Muscle of back (tissue), 11 donors: ENCODE measurements around the gene NEXN. TPM values are rescaled to one million over a fixed set of nuclear protein-coding genes. Genes with fewer than 3 reads are reported as not detected.
"Not testable (repeated sequence)": the region's sequence is repeated elsewhere in the genome, so short reads cannot be mapped to it uniquely, and the experiment has no call there.

Source experiments
- DNase-seq, 3 donors: peaks; one replicate each; pipeline versions ENCODE4 v3.0.0 to v3.0.0-alpha.2; 2013
- polyA plus RNA-seq, 10 donors: library from polyadenylated mRNA; unstranded; fragments of 120-200 nt; gene quantifications; one replicate each; pipeline ENCODE4 v1.2.1, GENCODE V29; 2013; ENCODE audit not compliant: insufficient read length in 10 of 10

Gene NEXN
- polyA plus RNA-seq, 10 donors, result 156 to 388 (median 225) TPM

DNA sequence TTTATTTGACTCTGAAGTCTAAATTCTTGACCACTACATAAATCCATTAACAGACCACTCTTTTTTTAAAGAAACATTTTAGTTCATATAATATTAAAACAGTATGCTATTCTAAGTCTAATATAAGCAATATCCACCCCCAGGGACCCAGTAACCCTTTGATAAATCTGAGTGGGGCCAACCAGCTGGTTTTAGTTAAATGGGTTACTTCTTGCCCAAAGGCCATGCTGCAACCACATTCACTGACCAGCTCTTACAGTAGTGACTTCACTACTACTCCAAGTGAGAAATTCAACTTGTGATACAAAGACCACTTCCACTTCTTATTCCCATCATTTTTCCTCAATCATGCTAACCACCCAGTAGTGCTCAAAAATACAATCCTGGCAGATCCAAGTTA, 70.0 kb downstream of the NEXN start:
- no peak for DNase-seq

DNA sequence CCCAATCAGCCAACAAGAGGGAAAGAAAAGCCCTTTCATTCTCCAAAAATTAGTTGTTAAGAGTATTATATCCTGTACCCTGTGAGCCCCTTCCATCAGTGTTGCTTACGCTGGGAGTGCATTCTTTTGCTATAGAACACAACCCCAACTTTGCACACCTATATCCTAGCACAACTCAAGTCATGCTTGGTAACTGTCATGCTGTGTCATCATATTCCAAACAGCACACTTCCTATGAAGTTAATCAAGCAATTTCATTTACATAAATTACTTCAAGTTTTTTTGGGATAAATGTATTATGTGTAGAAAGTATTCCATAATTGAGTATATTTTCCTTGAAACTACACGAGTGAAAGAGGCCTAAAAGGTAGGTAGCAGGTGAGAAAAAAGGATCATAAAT, 70.4 kb downstream of the NEXN start:
- no peak for DNase-seq

DNA sequence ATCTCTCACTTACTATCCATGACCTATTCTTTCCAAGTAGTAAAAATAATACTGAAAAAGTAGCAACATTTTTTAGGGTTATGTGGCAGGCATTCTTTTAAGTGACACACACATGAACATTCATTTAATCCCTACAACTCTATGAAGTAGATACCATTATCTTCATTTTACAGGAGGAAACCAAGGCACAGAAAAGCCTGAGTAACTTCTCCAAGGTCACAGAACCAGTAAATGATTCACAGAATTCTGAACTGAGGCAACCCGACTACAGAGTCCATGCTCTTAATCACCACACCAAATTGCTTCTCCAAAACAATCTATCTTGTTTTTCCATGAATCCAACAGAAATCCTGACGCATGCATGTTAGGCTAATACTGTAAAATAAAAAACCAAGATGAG, 73.0 kb downstream of the NEXN start:
- DNase-seq, result no peak

DNA sequence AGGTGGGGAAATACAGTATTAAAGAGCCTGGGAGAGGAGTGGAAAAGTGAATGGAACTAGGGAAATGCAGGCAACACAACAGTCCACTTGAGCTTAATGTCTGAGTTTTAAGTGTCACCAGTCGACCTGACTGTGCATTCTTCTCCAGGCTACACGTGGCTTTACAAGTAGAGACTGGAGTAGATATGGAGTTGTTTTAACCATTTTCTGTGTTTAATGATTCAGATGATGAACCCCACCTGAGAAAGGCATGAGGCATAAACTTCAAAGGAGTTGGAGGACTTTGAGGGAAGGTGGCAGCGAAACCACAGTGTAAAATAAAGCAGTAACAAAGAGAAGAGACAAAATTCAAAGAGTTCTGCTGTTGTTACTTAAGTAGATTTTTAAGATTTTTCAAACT, 77.9 kb downstream of the NEXN start:
- DNase-seq, result no peak

DNA sequence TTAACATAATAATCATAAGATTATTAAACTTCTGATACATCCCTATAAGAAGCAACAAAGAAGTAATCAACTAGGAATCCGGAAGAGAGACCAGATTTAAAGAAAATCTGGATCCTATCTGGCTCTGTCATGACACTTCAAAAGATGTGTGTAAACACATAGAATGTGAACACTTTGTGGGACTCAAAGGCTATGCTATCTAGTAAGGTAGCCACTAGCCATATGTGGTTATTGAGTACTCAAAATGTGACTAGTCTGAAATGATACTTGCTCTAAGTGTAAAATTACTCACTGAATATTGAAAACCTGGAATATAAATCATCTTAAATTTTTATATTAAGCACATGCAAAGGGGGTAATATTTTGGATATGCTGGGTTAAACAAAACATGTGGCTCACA, 81.8 kb downstream of the NEXN start:
- no peak for DNase-seq

DNA sequence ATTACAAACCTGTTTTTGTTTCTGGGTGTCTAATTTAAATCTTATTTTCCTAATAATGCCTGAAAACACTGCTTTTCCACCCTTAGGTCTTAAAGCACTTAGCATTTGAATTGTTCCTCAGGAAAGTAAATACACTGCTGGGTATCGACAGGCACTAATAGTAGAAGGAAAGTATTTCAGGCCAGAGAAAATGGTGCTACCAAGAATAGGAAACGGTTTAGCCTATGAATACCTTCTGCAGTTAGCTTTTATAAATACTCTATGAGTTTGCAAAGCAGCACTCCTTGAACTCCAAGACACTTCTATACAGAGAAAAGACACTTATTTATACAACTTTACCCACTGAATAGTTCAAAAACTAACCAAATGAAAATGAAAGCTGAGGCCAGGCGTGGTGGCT, 83.7 kb downstream of the NEXN start:
- DNase-seq, result no peak

DNA sequence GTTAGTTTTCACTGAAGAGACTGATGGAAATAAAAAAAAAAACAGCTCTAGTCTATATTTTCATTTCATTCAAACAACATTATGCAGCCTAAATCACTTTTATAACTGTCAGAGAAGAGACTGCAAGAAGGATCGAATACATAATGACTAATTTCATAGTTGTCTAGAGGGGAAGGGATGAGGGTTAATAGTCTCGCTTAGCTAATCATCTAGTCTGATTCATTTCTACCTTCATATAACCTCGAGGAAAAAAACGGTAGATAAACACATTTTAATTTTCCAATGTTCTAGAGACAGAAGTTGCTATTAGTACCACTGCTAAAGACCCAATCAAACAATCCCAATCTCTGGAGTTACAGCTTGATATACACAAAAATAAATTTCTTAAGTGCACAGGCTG, 87.0 kb downstream of the NEXN start:
- no peak for DNase-seq

DNA sequence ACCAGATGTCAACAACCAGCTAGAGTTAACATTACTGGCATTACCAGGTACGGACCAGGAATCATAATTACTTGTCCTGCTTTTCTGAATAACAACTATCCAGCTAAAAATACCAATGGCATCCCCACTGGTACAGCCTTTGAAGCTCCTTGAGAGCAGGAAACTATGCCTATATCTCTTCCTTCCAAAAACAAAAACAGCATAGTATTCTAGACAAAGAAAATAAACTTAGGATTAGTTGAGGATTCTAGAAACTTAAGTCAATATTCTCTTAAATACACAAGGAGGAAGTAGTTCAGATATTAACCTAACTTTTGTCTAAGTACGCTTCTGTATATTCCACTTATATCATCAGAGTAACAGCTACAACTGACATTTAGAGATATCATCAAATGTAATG, 87.5 kb downstream of the NEXN start:
- no peak for DNase-seq

DNA sequence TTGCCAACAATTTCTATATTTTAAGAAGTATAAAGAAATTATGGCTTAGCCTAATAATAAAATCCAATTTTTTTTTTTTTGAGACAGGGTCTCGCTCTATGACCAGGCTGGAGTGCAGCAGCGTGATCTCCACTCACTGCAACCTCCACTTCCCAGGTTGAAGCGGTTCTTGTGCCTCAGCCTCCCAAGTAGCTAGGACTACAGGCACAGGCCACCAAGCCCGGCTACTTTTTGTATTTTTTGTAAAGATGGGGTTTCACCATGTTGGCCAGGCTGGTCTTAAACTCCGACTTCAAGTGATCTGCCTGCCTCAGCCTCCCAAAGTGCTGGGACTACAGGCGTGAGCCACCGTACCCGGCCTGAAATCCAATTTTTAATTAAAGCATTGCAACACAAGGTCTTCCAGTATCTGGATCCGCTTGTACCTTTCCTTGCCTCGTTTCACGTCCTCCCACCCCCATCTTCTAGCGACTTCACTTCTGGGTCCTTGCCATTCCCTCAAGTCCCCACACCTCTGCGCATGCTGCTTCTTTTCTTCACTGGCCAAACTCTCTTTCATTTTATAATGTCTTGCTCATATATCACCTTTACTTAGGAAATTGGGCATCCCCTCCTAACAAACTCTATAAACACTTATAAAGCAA, 88.1 kb downstream of the NEXN start:
- DNase-seq, result peak in 1 of 3 donors; percentile 5

DNA sequence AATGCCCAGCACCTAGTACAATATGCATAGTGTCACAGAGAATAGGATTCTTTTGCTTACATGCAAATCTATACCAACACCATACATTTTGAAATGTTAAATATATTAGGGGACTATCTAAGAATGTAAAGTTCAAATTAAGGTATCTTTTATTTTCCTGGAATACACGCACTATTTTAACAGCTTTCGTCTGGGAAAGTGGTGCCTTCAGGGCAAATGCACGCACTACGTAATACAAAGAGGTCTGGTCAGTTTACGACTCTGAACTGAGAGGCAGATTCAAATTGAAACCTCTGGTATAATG, 89.5 kb downstream of the NEXN start:
- DNase-seq, result no peak

DNA sequence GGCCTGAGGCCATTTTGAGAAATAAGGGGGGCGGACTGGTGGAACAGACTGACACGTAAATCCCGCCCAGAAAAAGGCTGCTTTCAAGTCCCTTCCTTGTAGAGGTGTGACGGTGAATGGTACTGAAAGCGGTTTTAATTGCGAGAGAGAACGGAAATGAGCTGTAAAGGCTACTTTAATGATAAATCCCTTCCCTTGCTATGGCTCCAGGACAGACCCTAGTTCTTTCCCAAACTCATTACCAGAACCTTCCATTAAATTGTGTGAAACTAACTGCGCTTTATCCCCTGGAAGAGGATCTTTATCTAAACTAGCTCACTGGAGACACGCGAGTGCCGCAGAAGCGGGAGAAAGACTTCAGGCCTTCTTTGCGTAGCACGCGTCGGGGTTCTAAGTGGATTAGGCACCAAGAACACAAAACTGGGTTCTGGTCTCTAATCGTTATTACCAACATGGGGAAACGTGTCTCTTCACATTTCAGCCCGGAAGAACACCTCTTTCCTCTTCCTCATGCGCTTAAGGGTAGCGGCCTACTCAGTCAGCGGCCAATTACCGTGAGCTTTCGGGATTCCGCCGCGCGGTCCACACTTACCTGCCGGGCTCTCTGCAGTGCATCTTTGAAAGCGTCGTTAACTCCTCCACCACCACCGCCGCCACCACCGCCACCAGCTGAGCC, 90.0 kb downstream of the NEXN start:
- DNase-seq, result peak; percentile 90 to 95 (median 90)

DNA sequence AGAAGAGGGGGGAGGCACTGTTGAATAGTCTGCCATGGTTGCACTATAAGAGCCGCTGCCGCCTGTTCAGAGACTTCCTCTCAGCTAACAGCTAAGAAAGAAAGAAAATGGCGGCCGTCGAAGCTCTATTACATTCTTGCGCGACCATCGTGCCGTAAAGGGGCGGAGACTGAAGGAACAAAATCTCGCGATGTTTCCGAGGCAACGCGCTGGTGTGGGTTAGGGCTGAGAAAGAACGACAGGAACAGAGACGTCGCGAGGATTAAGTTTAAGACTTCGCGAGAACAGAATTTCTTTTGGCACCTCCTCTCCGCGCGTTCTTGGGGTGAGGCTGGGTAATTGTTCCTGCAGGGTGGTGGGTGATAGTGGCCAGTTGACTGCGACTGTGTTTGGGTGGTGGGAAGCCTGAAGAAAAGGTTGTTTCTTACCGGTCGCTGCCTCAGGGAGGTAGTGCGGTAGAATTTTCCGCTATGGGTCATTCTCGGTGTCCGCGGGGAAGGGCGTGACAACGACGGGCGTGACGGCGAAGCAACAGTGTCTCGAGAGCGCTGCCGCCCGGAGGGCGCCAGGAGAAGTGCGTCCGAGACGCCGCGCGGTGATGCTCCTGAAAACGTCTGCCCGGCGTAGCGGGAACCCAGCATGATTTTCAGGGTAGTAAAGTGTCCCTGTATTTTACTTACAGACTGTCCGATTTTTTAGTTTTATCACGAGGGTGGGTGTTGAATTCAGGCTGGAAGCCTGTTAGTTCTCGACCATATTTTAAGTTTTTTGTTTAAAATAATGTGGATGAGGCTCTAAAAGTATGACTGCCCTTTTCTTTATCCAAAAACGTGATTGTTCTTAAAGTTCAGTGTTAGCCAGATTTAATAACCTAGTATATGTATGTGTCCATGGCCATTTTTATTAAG, 90.8 kb downstream of the NEXN start, which contains the start of gene FUBP1:
TSS of gene FUBP1 (minus strand) at position 104 of the 908 bp plus-strand sequence. CDS start at position 36, 68 bp downstream.
- DNase-seq, result peak; percentile 99

DNA sequence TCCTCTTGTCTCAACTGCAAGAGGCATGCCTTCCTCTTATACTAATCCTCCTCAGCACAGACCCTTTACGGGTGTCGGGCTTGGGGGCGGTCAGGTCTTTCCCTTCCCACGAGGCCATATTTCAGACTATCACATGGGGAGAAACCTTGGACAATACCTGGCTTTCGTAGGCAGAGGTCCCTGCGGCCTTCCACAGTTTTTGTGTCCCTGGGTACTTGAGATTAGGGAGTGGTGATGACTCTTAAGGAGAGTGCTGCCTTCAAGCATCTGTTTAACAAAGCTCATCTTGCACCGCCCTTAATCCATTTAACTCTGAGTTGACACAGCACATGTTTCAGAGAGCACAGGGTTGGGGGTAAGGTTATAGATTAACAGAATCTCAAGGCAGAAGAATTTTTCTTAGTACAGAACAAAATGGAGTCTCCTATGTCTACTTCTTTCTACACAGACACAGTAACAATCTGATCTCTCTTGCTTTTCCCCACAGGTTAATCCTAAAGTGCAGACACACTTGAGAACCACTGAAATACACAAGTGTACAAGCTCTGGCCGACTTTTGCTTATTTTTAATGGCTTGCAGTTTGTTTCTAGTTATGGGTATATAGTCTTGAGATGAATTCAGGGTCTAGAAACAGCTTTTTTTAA, 95.0 kb downstream of the NEXN start:
- not testable (repeated sequence) for DNase-seq

DNA sequence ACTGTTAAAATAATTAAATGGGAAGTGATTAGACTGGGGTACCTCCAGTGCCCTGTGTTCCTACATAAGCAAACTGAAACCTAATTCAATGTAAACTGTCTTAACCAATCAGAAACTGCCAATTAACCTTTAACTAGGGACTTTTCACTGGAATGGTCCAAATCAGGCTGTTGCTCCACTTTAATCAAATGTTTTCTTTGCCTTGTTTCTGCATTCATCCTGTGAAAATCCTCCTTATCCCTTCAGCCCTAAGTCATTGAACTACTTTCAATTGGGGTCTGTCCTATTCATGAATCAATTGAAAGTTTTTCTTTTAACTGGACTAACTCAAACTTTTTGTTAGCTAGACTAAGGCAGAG, 95.6 kb downstream of the NEXN start:
- DNase-seq, result no peak

DNA sequence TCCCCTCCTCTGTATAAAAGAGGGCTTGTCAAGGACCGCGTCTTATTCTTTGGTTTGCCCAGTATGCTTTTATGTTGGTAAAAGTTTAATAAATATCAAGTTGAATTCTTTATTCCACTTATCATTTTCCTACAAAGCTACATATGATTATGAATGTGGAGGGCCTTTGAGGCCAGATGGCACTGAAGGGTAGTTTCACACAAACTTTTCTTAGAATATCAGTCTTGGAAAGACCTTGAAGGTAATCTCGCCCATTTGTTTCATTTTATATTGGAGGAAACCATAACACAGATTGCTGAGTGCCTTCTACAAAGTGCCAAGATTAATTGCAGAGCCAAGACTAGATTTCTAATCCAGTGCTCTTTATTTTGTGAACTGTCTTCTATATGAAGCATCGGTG, 96.2 kb downstream of the NEXN start:
- no peak for DNase-seq

DNA sequence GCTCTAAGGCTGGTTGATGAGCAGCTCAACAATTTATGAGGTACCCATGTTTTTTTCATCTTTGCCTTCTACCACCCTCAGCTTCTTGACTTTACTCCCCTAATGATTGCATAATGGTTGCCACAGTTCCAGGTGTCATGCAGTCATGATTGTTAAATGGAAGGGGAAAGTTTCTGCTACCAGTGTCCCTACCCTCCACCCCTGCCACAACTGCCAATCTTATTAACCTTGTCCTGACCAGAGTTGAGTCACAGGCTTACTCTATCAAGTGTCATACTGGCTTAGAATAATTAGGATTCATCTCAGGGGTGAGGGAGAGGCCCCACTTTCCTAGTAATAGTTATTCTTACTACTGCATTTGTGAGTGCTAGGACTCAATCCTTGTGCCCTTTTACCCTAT, 98.4 kb downstream of the NEXN start:
- DNase-seq, result no peak

DNA sequence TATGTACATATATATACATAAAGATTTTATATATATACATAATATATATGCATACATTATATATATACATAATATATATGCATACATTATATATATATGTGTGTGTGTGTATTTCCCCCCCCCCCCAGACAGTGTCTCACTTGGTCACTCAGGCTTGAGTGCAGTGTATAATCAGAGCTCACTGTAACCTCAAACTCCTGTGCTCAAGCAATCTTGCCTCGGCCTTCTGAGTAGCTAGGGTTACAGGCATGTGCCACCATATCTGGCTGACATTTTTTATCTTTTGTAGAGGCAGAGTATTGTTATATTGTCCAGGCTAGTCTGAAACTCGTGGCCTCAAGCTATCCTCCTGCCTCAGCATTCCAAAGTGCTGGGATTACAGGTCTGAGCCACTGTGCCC, 99.5 kb downstream of the NEXN start:
- DNase-seq, result no peak

DNA sequence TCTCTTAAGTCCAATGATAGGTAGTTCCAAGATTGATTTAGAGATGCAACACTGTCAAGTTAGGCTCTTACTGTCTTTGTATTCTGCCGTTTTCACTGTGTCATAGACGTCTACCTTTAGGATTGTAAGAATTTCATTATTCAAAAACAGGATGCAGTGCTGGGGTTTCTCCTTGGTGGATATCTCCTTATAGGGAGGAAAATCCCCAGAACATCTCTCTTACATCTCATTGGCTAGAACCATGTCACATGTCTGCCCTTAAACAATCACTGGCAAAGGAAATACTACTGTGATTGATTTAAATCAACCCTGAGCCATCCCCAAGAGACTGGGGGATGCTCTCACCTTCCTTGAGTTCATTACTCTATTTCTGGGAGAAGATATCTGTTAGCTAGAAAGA, 101.3 kb downstream of the NEXN start:
- DNase-seq, result no peak

DNA sequence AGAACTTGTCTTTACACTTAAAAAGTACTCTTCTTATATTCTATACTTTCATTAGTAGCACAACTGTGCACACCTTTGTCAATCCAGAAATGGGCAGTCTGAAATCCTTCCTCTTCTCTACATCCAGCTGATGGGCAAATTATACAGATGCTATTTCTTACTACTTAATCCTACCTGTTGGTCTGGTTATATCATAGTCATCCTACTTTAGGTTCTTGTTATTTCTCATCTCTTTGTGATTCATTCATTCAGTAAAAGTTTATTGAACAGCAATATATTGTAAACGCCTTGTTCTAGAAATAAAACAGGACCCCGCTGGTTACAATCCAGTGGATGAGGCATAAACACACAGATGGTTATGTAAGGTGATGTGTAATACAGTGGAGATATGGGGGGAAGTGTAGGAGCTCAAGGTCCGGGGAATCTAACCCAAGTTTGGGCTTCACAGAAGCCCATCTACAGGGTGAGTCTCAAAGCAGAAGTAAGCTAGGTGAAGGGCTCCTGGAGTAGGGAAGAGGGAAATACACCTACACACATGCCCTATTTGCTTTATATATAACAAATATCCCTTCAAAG, 102.3 kb downstream of the NEXN start:
- no peak for DNase-seq

DNA sequence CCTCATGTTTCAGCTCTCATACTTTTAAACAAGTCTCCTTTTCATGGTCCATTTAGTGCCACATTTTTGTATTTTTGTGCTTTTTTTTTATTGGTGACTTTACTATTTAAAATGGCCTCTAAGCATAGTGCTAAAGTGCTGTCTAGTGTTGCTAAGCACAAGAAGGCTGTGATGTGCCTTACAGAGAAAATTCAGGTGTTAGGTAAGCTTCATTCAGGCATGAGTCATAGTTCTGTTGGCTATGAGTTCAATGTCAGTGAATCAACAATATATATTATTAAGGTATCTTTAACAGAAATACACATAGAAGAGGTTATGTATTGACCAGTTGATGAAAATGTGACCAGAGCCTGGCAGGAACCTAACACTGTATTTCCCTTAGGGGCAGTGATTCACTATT, 103.2 kb downstream of the NEXN start:
- DNase-seq, result no peak
